HPDE6-E6E7 (cell line): Measurements from ENCODE around the gene NUMB.
"Not testable (repeated sequence)": the region's sequence is repeated elsewhere in the genome, so short reads cannot be mapped to it uniquely, and the experiment has no call there.

Source experiments
- DNase-seq: peaks from one replicate; pipeline ENCODE4 v3.0.0; 2011; ENCODE audit warnings: missing footprints; ENCODE audit errors: extremely low spot score

The NUMB gene

GRCh38 chr14:73359445-73359844 is 98.9 kb downstream of the NUMB start:
- DNase-seq: no peak

- DNase-seq: no peak
These were observed 100.2 kb downstream of the NUMB start for GRCh38 chr14:73358187-73358586.

GRCh38 chr14:73349091-73349490 is 109.3 kb downstream of the NUMB start:
- not testable (repeated sequence) for DNase-seq

GRCh38 chr14:73344319-73344718 is 114.0 kb downstream of the NUMB start:
- no peak for DNase-seq

GRCh38 chr14:73342670-73343069 is 115.7 kb downstream of the NUMB start:
- no peak for DNase-seq

- no peak for DNase-seq
These were observed 118.3 kb downstream of the NUMB start for GRCh38 chr14:73339846-73340595.

GRCh38 chr14:73339206-73339605 is 119.1 kb downstream of the NUMB start:
- DNase-seq: no peak

GRCh38 chr14:73338551-73338950 is 119.8 kb downstream of the NUMB start:
- DNase-seq: no peak

- no peak for DNase-seq
These were observed 125.3 kb downstream of the NUMB start for GRCh38 chr14:73333031-73333430.

- no peak for DNase-seq
These were observed 132.6 kb downstream of the NUMB start for GRCh38 chr14:73325630-73326299.

GRCh38 chr14:73325063-73325462 is 133.3 kb downstream of the NUMB start:
- DNase-seq: no peak

- no peak for DNase-seq
These were observed 133.8 kb downstream of the NUMB start for GRCh38 chr14:73324533-73324932.

- DNase-seq: no peak
These were observed 134.4 kb downstream of the NUMB start for GRCh38 chr14:73323896-73324399.

- DNase-seq: no peak
These were observed 145.2 kb downstream of the NUMB start for GRCh38 chr14:73313151-73313550.

- no peak for DNase-seq
These were observed 145.7 kb downstream of the NUMB start for GRCh38 chr14:73312687-73313086.

GRCh38 chr14:73311708-73312030 is 146.7 kb downstream of the NUMB start:
- no peak for DNase-seq

GRCh38 chr14:73309207-73309606 is 149.1 kb downstream of the NUMB start:
- not testable (repeated sequence) for DNase-seq

- DNase-seq: no peak
These were observed 151.1 kb downstream of the NUMB start for GRCh38 chr14:73307261-73307660.

- no peak for DNase-seq
These were observed 152.8 kb downstream of the NUMB start for GRCh38 chr14:73305499-73305898.

GRCh38 chr14:73295198-73295796 is 163.0 kb downstream of the NUMB start:
- DNase-seq: no peak

GRCh38 chr14:73293782-73294781 is 164.3 kb downstream of the NUMB start:
- no peak for DNase-seq

- DNase-seq: no peak
These were observed 168.1 kb downstream of the NUMB start for GRCh38 chr14:73290279-73290678.
